Activated naive CD8-positive, alpha-beta T cell treated with anti-CD3 and anti-CD28 coated beads for 36 hours (primary cell): ENCODE data around the gene CDC14A. TPM values are rescaled to one million over a fixed set of nuclear protein-coding genes. Genes with fewer than 3 reads are reported as not detected.

Source experiments
- DNase-seq: peaks from one replicate; pipeline ENCODE4 v3.0.0; 2021
- H3K27ac Mint-ChIP-seq: one replicate; pipeline ENCODE4 v1.8.0; 2022; ENCODE audit warnings: mild to moderate bottlenecking, moderate library complexity, mixed read lengths
- H3K27me3 Mint-ChIP-seq: one replicate; pipeline ENCODE4 v1.8.0; 2022; ENCODE audit warnings: mild to moderate bottlenecking, mixed read lengths
- H3K36me3 Mint-ChIP-seq: one replicate; pipeline ENCODE4 v1.8.0; 2021; ENCODE audit warnings: mild to moderate bottlenecking, mixed read lengths
- H3K4me1 Mint-ChIP-seq: one replicate; pipeline ENCODE4 v1.8.0; 2021; ENCODE audit warnings: mixed read lengths
- H3K4me3 Mint-ChIP-seq: one replicate; pipeline ENCODE4 v1.8.0; 2022; ENCODE audit warnings: mild to moderate bottlenecking, moderate library complexity, mixed read lengths
- H3K9me3 Mint-ChIP-seq: one replicate; pipeline ENCODE4 v1.8.0; 2022; ENCODE audit warnings: mixed read lengths
- total RNA-seq, 2 experiments: library from RNA; stranded (reverse); gene quantifications; one replicate each; pipeline ENCODE4 v1.2.3, GENCODE V29; 2021

The CDC14A gene
- total RNA-seq, 2 experiments from 2014 or later = 9.5 to 11.2 TPM

DNA sequence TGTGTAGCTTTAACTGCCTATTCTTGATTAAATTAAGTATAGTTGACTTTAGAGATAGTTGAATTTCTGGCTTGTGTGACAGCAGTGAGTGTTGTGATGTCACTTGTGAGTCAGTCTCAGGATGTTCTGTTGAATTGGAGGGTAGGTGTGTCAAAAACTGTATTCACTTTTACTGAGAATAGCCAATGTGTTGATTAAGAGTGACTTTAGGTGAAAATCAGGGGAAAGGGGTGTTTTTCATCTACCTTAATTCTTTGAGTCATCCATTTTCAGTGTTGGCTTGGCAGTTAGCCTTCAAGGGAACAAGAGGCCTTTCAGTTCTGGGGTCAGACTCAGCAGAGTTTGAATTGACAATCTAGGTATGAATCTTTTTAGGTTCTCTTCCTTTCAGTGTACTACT lies 75.9 kb downstream of the CDC14A start:
- no peak overlapping the region for H3K4me3 Mint-ChIP-seq
- H3K36me3 Mint-ChIP-seq = peaks cover 48% of the 10 kb centered on the region
- H3K4me1 Mint-ChIP-seq = peaks cover 34% of the 10 kb centered on the region
- peaks cover 1% of the 10 kb centered on the region for H3K9me3 Mint-ChIP-seq
- no peak overlapping the region for H3K27ac Mint-ChIP-seq
- no peak for DNase-seq
- H3K27me3 Mint-ChIP-seq = no peaks in the 10 kb centered on the region

DNA sequence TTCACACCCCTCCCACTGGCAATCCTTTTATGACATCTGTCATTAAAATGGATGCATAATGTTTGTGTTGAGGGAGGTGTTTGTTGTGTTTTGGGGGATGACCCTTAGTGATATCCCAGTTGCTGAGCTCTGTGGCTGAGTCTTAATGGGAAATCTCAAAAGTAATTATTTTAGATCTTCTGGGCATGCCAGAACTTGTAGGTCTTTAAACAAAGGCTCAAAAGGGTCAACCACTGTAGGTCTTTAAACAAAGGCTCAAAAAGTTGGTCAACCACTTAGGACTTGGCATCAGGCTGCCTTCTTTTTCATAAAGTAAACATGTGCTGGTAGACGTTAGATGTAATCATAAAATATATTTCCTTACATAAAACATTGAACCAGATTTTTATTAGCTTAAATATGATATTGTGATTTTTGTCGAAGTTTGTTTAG lies 78.0 kb downstream of the CDC14A start:
- DNase-seq = no peak
- H3K9me3 Mint-ChIP-seq = peaks cover 4% of the 10 kb centered on the region
- H3K4me3 Mint-ChIP-seq = no peak overlapping the region
- H3K36me3 Mint-ChIP-seq = peaks cover 44% of the 10 kb centered on the region
- H3K4me1 Mint-ChIP-seq = peaks cover 36% of the 10 kb centered on the region
- H3K27me3 Mint-ChIP-seq = no peaks in the 10 kb centered on the region
- no peak overlapping the region for H3K27ac Mint-ChIP-seq

DNA sequence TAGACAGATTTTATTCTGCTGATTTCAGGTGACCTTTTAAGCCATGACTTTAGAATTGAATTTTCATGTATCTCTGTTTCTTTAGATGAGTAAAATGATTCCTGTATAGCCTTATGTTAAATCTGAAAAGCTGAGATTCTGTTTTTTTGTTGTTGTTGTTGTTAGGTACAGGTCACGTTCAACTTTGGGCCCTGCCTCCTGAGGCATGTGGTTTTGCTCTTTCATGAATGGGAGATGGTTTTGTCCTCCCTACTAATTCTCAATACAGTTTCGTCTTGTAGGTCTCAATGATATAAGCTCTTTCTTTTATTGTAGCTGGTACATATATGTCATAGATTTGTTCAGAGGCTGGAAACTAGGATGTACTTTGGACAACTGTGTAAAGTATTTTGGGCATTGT lies 79.6 kb downstream of the CDC14A start:
- Mint-ChIP-seq H3K36me3 (peaks cover 52% of the 10 kb centered on the region), H3K4me3 (no peak overlapping the region), H3K4me1 (peaks cover 38% of the 10 kb centered on the region), H3K27ac (no peak overlapping the region), H3K27me3 (no peaks in the 10 kb centered on the region), H3K9me3 (peaks cover 6% of the 10 kb centered on the region)
- no peak for DNase-seq

DNA sequence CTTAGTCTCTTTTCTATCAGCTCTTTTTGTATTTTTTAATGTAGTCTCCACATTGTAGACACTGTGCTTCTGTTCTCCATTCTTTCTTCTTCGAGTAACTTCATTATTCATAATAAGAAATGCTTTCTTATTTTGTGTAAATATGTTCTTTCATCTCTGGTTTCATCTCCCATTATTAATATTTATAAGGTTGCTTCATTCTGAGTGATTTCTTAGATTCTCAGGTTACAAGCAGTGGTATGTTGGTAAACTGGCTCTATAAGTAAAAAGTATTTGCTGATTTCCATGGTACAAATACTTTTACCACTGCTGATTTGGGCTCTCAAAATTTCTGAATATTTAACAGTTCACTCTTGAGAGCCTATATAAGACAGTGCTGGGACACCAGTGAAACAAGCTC lies 81.3 kb downstream of the CDC14A start:
- Mint-ChIP-seq H3K4me3 (no peak overlapping the region), H3K4me1 (peaks cover 32% of the 10 kb centered on the region), H3K27me3 (no peaks in the 10 kb centered on the region), H3K36me3 (peaks cover 48% of the 10 kb centered on the region), H3K27ac (no peak overlapping the region), H3K9me3 (peaks cover 6% of the 10 kb centered on the region)
- no peak for DNase-seq

DNA sequence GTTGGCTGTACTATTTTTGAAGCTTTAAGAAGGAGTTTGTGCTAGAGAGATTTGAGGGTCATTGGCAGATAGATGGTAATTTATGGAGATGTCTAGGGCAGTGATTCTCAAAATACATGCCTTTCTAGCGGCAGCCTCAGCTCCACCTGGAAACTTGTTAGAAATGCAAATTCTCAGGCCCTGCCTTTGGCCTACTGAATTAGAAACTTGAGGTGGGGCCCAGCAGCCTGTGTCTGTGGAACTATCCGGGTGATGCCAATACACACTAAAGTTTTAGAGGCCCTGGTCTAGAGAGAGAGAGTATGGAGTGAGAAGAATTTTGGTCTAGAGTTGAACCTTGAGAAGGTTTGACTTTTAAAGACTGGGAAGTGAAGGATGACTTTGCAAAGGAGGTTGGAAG lies 82.5 kb downstream of the CDC14A start:
- no peak for DNase-seq
- peak overlapping the region; percentile 8 for H3K27ac Mint-ChIP-seq
- no peak overlapping the region for H3K4me3 Mint-ChIP-seq
- H3K27me3 Mint-ChIP-seq = no peaks in the 10 kb centered on the region
- peaks cover 44% of the 10 kb centered on the region for H3K4me1 Mint-ChIP-seq
- peaks cover 6% of the 10 kb centered on the region for H3K9me3 Mint-ChIP-seq
- peaks cover 52% of the 10 kb centered on the region for H3K36me3 Mint-ChIP-seq

DNA sequence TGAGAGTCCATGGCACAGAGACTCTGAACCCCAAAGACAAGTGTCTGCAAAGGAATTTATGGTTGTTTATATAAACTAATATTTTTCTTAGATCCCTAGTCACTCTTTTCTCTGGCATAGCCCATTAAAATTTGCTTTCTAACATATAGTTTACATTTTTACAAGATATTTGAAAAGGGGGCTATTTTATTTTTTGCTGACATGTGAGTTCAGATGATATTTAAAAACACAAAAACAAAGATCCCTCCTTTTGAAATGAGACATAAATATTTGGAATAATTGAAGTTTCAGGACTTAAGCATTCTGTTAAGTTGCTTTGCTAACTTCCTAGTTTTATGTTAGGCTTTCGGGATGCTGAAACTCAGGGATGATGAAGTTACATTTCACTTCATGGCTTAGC lies 86.1 kb downstream of the CDC14A start:
- peaks cover 57% of the 10 kb centered on the region for H3K4me1 Mint-ChIP-seq
- peaks cover 5% of the 10 kb centered on the region for H3K9me3 Mint-ChIP-seq
- no peak overlapping the region for H3K27ac Mint-ChIP-seq
- H3K27me3 Mint-ChIP-seq = no peaks in the 10 kb centered on the region
- peaks cover 36% of the 10 kb centered on the region for H3K36me3 Mint-ChIP-seq
- DNase-seq = no peak
- H3K4me3 Mint-ChIP-seq = no peak overlapping the region

DNA sequence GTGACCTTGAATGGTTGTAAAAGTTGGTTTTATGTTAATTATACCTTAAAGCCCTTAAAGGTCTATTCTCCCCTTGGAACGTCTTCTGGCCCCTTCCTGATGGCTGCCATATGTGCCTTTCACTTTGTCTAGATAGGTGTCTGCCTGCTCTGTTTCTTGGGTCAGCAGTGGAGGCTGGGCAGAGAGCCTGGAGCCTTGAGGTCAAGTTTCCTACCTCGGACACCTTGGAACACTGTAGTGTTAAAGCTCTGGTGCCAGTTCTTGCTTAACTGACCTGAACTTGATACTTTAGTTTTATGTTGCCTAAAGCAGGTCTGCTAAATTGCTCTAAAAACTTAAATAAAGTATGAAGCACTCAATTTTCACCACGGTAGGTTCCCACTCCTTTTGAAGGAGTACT lies 86.5 kb downstream of the CDC14A start:
- peaks cover 6% of the 10 kb centered on the region for H3K9me3 Mint-ChIP-seq
- H3K27me3 Mint-ChIP-seq = no peaks in the 10 kb centered on the region
- H3K4me1 Mint-ChIP-seq = peaks cover 57% of the 10 kb centered on the region
- H3K4me3 Mint-ChIP-seq = no peak overlapping the region
- no peak for DNase-seq
- peaks cover 40% of the 10 kb centered on the region for H3K36me3 Mint-ChIP-seq
- peak overlapping the region; percentile 68 for H3K27ac Mint-ChIP-seq

DNA sequence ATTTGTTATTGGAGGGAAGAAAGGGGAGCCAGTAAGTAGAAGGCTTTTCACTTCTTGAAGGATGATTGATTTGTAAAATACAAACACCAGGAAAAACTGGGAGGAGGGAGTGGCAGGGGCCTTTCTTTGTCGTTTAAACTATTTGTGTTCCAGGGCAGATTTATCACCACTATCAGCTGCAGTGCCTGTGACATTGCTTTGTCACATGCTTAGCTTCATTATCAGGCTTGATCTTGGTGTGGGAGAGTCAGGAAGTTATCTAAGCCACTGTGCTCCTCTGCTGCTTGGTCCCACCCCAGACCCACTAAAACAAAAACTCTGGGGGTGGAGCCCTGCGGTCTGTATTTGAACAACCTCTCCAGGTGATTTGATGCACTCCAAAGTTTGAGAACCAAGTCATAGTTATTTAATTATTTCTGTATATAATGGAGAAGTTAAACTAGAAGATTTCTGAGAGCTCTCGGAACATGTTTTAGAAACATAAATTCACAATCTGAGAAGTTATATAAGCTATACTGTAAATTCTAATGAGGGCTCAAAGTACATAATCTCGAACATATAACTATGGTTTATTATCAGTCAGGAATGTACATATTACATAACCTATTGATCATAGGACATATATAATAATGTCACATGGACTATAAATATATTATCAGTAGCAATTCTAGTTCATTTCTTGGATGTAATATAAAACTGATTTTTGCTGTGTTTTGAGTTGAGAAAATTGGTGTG lies 87.9 kb downstream of the CDC14A start:
- Mint-ChIP-seq H3K9me3 (peaks cover 3% of the 10 kb centered on the region), H3K36me3 (peaks cover 40% of the 10 kb centered on the region), H3K27me3 (no peaks in the 10 kb centered on the region), H3K4me3 (no peak overlapping the region), H3K4me1 (peaks cover 60% of the 10 kb centered on the region), H3K27ac (peak overlapping the region; percentile 77)
- DNase-seq = peak; percentile 66

DNA sequence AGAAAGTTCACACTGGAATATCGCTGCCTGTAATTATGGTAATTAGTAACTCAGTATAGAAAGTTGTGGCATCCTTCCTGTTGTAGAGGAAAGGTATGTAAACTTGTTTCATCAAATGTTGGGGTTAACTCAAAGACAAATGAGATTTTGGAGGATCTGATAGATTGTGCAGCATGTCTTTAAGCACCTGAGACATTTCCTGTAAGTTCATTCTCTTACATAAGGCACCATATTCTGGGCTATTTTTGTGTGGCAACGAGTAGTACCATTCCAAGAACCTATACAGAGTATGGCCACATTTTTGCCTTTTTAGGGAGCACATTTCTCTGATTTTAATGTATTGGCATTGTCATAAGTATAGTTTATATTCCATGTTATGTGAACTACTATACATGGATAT lies 88.8 kb downstream of the CDC14A start:
- Mint-ChIP-seq H3K27me3 (no peaks in the 10 kb centered on the region), H3K4me1 (peaks cover 65% of the 10 kb centered on the region), H3K27ac (peak overlapping the region; percentile 83), H3K9me3 (peaks cover 1% of the 10 kb centered on the region), H3K36me3 (peaks cover 40% of the 10 kb centered on the region), H3K4me3 (no peak overlapping the region)
- DNase-seq = no peak

DNA sequence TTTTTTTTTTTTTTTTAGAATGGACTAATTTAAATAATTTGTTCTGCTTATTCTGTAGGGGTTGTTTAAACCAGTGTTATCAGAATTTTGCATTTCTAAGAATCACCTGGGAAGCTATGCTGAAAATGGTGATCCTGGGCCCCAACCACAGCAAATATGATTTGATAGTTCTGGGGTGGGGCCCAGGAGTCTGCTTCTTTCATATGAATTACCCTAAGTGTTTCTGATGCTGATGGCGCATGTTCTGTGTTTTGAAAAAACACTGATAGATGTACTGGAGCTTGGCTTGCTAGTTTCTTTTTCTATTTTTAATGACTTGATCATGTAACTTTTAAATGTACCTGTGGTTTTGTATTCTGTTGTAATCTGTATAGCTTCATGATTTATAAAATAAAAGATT lies 89.3 kb downstream of the CDC14A start:
- Mint-ChIP-seq H3K27ac (peak overlapping the region; percentile 83), H3K27me3 (no peaks in the 10 kb centered on the region), H3K9me3 (peaks cover 1% of the 10 kb centered on the region), H3K4me3 (no peak overlapping the region), H3K36me3 (peaks cover 39% of the 10 kb centered on the region), H3K4me1 (peaks cover 67% of the 10 kb centered on the region)
- DNase-seq = no peak

DNA sequence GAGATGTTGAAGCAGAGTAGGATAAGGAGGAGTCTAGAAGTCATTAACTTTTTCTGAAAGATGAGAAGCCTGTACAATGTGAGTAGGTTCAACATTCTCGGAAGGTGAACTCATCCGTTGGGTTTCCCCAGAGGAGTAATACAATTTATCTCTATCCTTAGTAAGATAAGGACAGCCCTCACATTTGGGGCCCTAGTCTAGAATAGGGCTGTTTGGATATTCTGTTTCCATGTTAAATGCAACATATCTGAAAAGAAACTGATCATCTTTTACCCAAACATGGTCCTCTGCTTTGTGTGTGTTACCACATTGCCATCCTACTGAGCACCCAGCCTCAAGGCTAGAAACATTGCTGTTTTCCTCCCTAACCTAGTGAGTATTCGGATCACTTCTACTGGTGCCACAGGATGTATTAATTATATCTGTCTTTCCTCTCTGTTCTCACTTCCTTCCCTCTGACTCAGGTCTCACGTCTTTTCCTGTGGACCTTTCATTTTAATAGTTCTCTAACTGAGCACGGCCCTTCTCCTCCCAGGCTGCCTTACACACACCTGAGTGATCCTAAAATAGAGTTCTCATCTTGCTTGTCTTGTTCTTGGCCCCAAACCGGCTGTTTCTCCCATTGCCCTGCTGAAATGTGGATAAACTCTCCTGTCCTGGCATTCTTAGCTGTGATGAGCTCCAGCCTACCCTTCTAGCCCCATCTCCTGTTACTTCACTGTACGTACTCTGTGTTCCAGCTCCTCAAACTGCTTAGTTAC lies 91.7 kb downstream of the CDC14A start:
- peak overlapping the region; percentile 96 for H3K27ac Mint-ChIP-seq
- peaks cover 38% of the 10 kb centered on the region for H3K36me3 Mint-ChIP-seq
- H3K27me3 Mint-ChIP-seq = no peaks in the 10 kb centered on the region
- H3K9me3 Mint-ChIP-seq = peaks cover 1% of the 10 kb centered on the region
- H3K4me1 Mint-ChIP-seq = peaks cover 69% of the 10 kb centered on the region
- DNase-seq = peak; percentile 21
- peak overlapping the region; percentile 76 for H3K4me3 Mint-ChIP-seq

DNA sequence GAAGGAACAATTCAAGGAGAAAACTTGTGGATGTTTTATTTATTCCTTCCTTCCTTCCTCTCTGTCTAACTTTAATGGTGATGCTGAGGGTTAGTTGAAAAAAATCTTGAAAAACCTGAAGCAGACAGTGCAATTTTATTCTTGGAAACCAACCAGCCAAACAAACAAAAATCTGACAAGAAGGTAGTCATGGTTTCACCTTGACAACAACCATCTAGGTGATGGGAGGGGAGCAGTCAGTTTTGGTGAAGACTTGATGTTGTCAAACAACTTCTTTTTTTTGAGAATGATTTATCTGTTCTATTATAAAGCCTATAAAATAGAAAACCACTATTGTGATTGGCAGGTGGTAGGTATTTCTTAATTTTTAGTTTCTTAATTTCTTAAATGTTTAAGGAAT lies 93.3 kb downstream of the CDC14A start:
- Mint-ChIP-seq H3K4me3 (no peak overlapping the region), H3K4me1 (peaks cover 63% of the 10 kb centered on the region), H3K27me3 (no peaks in the 10 kb centered on the region), H3K36me3 (peaks cover 41% of the 10 kb centered on the region), H3K27ac (peak overlapping the region; percentile 96), H3K9me3 (peaks cover 3% of the 10 kb centered on the region)
- DNase-seq = no peak

DNA sequence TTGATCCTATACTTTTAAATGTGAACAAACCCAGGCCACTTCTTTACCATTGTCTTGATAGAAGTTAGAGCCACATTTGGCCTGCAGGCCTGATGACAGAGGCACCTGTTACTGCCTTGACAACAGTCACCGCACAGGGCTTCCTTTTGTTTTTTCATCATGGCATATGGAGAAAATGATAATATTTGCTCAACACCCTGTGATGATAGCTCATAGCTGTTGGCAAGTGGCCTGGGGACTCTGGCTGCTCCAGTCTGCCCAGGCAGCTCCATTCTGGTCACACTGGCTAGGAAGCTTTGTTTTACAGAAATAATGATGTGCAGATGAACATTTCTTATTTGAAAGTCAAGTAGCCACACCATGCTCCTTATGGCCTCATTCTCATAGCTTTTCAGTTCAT lies 96.1 kb downstream of the CDC14A start:
- Mint-ChIP-seq H3K27me3 (no peaks in the 10 kb centered on the region), H3K36me3 (peaks cover 51% of the 10 kb centered on the region), H3K4me3 (no peak overlapping the region), H3K9me3 (peaks cover 3% of the 10 kb centered on the region), H3K27ac (peak overlapping the region; percentile 12), H3K4me1 (peaks cover 61% of the 10 kb centered on the region)
- no peak for DNase-seq

DNA sequence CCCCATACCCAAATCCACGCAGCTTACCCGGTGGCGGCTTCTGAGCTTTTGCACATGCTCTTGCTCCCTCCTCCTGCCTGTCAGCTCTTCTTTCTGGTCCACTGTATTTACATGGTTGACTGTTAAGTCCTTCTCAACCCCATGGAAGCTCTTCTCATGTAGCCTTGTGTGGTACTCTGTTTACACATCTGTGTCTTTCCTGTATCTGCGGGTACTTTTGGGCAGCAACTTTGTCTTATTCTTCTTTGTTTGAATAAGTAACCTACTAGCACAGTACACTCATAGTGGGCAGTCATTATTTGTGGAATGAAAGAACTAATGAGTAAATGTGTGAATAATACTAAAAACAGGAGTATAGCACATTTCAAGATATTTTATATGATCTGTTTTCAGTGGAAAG lies 97.2 kb downstream of the CDC14A start:
- Mint-ChIP-seq H3K27ac (peak overlapping the region; percentile 7), H3K9me3 (peaks cover 2% of the 10 kb centered on the region), H3K36me3 (peaks cover 40% of the 10 kb centered on the region), H3K27me3 (no peaks in the 10 kb centered on the region), H3K4me3 (no peak overlapping the region), H3K4me1 (peaks cover 52% of the 10 kb centered on the region)
- no peak for DNase-seq

DNA sequence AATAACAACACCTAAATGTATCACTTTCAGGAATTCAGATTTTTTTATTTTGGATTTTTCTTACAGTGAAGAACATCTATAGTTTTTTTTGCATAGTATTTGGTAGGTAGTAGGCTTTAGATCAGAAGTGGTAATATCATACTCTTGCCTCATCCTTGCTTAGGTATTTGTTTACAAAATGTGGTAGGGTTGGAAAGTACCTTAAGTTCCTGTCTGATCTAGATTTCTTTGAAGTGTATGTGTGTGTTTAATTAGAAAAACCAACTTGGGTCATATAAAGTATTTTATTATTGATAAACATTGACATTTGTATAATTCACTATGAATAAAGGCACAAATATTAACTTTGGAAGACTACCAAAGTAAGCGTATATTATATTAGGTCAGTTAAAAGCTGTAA lies 100.3 kb downstream of the CDC14A start:
- no peak for DNase-seq
- Mint-ChIP-seq H3K36me3 (peaks cover 26% of the 10 kb centered on the region), H3K9me3 (peaks cover 2% of the 10 kb centered on the region), H3K4me1 (peaks cover 37% of the 10 kb centered on the region), H3K27ac (peak overlapping the region; percentile 82), H3K27me3 (no peaks in the 10 kb centered on the region), H3K4me3 (no peak overlapping the region)
